Measurements from ENCODE around the gene MRTFA. TPM values are rescaled to one million over a fixed set of nuclear protein-coding genes. Genes with fewer than 3 reads are reported as not detected.
A peak's percentile ranks its signal among the peaks of the same experiment; 100 is the strongest.
"Not testable (repeated sequence)": the region's sequence is repeated elsewhere in the genome, so short reads cannot be mapped to it uniquely, and the experiment has no call there.

Gene MRTFA
- total RNA-seq, 4 donors from 2014 or later, result 81.4 to 210 (median 122) TPM

- no peaks in the 10 kb centered on the region for H3K36me3 ChIP-seq
- peaks cover 49 to 53% of the 10 kb centered on the region in 2 donors for H3K4me1 ChIP-seq
- WGBS, 2 donors, result 49 to 51% methylated on average over 6 of the region's 6 CpGs
- TF ChIP-seq POLR2A (IDR thresholded peaks at IDR 0.05), result no peak
- TF ChIP-seq CTCF (IDR thresholded peaks at IDR 0.05), result no peak
- peak overlapping the region; percentile 4 to 68 (median 64) for H3K27ac ChIP-seq
- no peak for DNase-seq
- H3K4me3 ChIP-seq (replicated peaks in 1 of 3), result no peak overlapping the region
- intact Hi-C loops (cut with DNase I), result no loop called here
- H3K9me3 ChIP-seq, result no peaks in the 10 kb centered on the region
- H3K27me3 ChIP-seq, result no peaks in the 10 kb centered on the region
These were observed 101.9 kb downstream of the MRTFA start for GRCh38 chr22:40534379-40535188.

- intact Hi-C loops (cut with DNase I), result no loop called here
- H3K27ac ChIP-seq, result peak overlapping the region; percentile 4 to 68 (median 64)
- DNase-seq, result no peak
- H3K4me3 ChIP-seq (replicated peaks in 1 of 3), result no peak overlapping the region
- peaks cover 50 to 57% of the 10 kb centered on the region in 2 donors for H3K4me1 ChIP-seq
- TF ChIP-seq POLR2A (IDR thresholded peaks at IDR 0.05), result no peak
- no peak for TF ChIP-seq CTCF (IDR thresholded peaks at IDR 0.05)
- H3K36me3 ChIP-seq, result no peaks in the 10 kb centered on the region
- WGBS, 2 donors, result 12 to 13% methylated on average over 4 of the region's 4 CpGs
- H3K27me3 ChIP-seq, result no peaks in the 10 kb centered on the region
- H3K9me3 ChIP-seq, result no peaks in the 10 kb centered on the region
These were observed 102.7 kb downstream of the MRTFA start for GRCh38 chr22:40533712-40534378.

- no peaks in the 10 kb centered on the region for H3K9me3 ChIP-seq
- peaks cover 47 to 57% of the 10 kb centered on the region in 2 donors for H3K4me1 ChIP-seq
- no peak overlapping the region for H3K4me3 ChIP-seq (replicated peaks in 1 of 3)
- TF ChIP-seq POLR2A (IDR thresholded peaks at IDR 0.05) (no peak), CTCF (IDR thresholded peaks at IDR 0.05) (no peak)
- peak overlapping the region; percentile 42 to 68 (median 64) for H3K27ac ChIP-seq
- no peaks in the 10 kb centered on the region for H3K27me3 ChIP-seq
- intact Hi-C loops (cut with DNase I), result no loop called here
- H3K36me3 ChIP-seq, result no peaks in the 10 kb centered on the region
- 59 to 66% methylated on average over 3 of the region's 3 CpGs for WGBS, 2 donors
- no peak for DNase-seq
These were observed 104.3 kb downstream of the MRTFA start for GRCh38 chr22:40531951-40532900.

- H3K36me3 ChIP-seq; DNase-seq; H3K27me3 ChIP-seq; H3K9me3 ChIP-seq; H3K4me3 ChIP-seq (replicated peaks in 1 of 3); intact Hi-C loops (cut with DNase I): not testable (repeated sequence)
- Histone ChIP-seq H3K27ac (peak overlapping the region in 2 of 3 donors; percentile 29 to 62), H3K4me1 (peaks cover 47 to 56% of the 10 kb centered on the region in 2 donors)
- WGBS, 2 donors, result 89 to 90% methylated on average over 6 of the region's 6 CpGs
These were observed 106.1 kb downstream of the MRTFA start for GRCh38 chr22:40530391-40530790.

GRCh38 chr22:40529821-40530220 is 106.7 kb downstream of the MRTFA start:
- Histone ChIP-seq H3K36me3 (no peaks in the 10 kb centered on the region), H3K4me3 (replicated peaks in 1 of 3) (no peak overlapping the region), H3K27me3 (no peaks in the 10 kb centered on the region), H3K27ac (peak overlapping the region; percentile 8 to 62 (median 29)), H3K4me1 (peaks cover 47 to 53% of the 10 kb centered on the region in 2 donors), H3K9me3 (no peaks in the 10 kb centered on the region)
- no peak for DNase-seq
- WGBS, 2 donors, result 25 to 50% methylated on average over 1 of the region's 1 CpG
- intact Hi-C loops (cut with DNase I), result loop anchor here (10.0 kb wide), 1 partner anchor 105 kb away; the partner anchor contains the start of gene MRTFA
- TF ChIP-seq POLR2A (IDR thresholded peaks at IDR 0.05) (no peak), CTCF (IDR thresholded peaks at IDR 0.05) (no peak)

Data from thyroid gland (tissue), 4 donors.